T-helper 1 cell treated with Interleukin-12 subunit alpha and Interleukin-12 subunit beta and Interleukin-4 antibody, amounts not matched to agents 30 ng/mL and 1 ng/mL, for 36 hours (primary cell): Measurements from ENCODE around the gene ADCYAP1R1. TPM values are rescaled to one million over a fixed set of nuclear protein-coding genes. Genes with fewer than 3 reads are reported as not detected.

Source experiments
- intact Hi-C: fragments of 100-400 bp; cut with micrococcal nuclease; formaldehyde crosslinking; loops from one replicate; pipeline ENCODE4 v1.15.1; 2024
- total RNA-seq: library from RNA; stranded (reverse); gene quantifications from 2 replicates; pipeline ENCODE4 v1.2.3, GENCODE V29; 2022

Gene ADCYAP1R1
- total RNA-seq, 1 donor from 2014 or later = not detected

GRCh38 chr7:31067491-31067890 lies 15.4 kb downstream of the ADCYAP1R1 start:
- intact Hi-C loops = no loop called here

DNA sequence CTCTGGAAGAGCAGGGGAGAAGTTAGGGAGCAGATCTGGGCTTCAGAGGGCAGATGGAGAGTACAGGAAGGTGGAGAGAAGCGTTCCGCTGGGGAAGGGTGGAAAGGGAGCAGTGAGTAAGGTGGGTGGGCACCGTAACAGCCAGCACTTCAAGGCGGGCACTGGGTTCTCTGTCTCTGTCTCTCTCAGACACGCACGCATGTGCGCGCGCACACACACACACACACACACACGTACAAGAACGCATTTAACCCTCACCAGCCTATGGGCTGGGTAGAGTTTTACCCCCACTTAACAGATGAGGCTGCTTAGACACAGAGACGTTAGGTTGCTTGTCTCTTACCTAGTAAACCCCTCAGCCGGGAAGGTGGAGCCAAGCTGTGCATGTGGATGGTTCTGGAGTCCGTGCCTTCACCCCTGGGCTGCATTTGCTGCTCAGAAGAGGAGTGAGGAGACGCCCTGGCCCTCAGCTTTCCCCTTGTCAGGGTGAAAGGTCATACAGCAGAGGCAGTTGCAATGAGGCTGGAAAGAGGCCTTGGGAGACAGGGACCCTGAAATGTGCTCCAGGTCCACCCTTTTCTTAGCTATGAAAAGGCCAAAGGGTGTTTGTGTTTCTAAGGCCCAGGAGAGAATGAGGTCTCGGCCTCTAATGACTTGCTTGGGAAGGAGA lies 16.0 kb downstream of the ADCYAP1R1 start:
- intact Hi-C loops = no loop called here

DNA sequence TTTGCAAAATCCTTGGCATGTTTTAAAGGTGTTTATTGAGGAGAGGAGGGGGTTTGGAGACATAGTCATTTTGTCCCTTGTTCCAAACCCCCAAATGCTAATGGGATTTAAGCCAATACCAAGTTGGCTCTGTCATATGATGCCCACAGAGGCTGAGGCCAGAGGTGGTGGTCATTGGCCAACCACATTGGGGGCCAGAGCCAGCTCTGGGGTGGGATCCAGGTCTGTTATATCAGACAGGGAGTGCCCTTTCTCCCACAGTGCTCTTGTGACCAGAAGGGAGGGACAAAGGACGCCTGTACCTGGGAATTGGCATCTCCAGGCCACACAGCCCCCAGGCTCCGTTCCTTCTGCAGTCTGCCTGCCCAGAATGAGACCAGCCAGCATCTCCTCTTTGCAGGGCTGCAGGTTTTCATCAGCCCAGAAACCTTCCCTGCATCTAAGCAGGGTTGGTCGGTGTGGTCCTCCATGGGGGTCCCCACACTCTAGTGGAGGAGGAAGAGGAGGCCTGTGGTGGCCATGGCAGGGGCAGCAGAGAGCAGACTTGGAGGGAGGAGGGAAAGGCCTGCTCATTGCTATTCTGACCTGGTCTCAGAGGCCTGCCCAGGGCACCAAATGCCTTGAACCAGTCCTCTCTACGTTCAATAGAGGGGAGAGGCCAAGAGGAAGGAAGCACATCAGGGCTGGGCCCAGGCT lies 17.9 kb downstream of the ADCYAP1R1 start:
- intact Hi-C loops = no loop called here

- intact Hi-C loops = no loop called here
Measured at GRCh38 chr7:31070991-31071644, 19.0 kb downstream of the ADCYAP1R1 start.

DNA sequence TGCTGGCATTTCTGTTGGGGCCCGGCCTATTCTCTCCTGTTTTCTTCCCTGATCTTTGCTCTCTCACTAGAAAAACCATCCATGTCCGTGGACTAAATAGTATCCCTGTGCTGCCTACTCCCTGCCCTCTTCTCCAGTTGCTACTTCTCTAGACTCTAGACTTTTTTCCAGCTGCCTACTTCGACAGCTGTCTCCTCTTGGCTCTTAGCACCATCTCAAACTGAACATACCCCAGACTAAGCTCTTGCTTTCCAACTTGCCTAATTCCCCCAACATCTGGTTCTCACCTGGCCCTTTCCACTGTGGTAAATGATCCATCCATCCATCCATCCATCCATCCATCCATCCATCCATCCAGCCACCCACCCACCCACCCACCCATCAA lies 19.5 kb downstream of the ADCYAP1R1 start:
- intact Hi-C loops = no loop called here

DNA sequence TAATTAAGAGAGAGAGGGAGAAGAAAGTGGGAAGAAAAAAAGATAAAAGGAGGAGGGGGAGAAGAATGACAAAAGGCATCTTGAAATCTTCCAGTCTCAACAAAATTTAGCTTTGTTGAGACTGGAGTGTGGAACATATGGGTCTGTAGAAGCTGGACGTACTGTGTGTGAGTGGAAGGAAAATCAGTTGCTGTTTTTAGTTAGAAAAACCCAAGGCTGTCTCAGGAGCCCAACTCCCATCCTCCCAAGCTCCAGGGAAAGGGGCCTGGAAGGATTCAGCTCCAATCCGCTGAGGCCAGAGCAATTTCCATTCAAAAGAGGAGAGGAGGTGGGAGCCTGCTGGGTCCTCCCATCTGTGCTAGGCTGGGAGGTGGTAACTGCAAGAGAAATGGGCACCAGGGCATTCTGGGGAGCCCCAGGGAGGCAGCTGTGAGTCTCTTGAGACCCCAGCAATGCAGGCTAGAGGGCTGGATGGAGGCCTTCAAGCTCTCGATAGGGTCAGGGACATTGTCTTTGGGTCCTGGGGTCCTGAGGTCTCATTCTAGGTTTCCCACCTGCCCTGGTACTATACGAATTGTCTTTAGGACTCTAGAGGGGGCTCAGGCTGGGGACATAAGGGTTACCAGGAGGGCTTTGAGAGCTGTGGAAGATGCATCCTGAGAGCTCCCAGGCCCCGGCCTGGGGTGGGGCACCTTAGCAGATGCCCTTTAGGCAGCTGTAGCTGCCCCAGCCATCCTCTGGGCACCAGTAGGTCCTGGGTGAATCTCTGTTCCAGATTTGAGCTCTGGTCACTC lies 21.4 kb downstream of the ADCYAP1R1 start:
- intact Hi-C loops = no loop called here

DNA sequence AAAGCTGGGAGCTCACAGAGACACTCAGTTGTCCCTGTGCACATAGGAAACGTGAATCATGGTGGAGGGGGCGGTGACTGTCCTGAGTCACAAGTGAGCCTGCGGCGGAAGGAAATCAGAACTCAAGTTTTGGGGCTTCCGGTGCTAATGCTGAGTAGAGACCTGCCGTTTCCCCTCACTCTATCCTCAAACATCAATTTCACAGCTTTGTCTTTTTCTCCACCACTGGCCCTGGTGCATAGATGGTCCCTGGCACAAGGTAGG lies 21.9 kb downstream of the ADCYAP1R1 start:
- intact Hi-C loops = no loop called here

DNA sequence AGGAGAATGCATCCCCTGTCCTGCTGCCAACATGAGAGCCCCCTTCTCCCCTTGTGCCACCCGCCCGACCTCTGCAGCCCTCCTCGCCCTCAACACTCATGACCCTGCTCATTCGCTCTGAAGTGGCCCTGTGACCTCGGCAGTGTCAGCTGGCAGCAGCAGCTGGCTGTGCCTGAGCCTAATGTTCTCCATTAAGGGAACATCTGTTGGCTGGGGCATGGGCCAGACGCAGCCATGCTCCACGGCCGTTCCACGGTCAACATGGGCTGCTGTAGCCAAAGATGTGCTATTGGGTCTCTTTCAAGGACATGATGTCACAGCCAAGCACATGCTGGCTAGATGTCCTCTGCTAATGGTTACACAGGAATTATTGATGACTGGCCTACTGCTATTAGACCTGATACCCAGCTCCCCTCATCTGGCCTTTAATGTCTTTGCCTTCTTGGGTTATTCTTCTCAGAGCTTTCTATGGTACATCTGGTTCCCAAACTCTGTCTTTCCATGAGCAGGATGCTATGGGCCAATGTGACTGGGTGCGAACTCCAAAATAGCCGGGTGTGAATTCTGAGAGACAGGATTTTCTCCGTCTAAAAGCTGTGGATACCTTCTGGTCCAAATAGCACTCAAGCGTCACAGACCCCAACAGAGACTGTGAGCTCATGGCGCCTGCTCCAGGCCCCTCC lies 22.4 kb downstream of the ADCYAP1R1 start:
- intact Hi-C loops = no loop called here

DNA sequence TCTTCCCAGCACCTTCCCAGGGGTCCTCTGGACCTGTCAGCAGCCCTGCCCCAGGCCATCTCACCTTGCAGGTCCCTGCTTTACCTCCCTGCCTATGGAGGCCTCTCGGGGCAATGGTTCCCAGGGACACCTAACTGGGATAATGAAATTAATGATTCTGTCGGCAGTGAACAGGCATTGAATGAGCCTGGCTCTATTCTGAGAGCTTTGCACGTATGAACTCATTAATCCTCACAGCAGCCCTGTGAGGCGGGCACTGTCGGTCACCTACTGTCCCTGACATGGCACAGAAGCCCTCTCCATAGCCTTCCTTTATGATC lies 22.9 kb downstream of the ADCYAP1R1 start:
- intact Hi-C loops = no loop called here

DNA sequence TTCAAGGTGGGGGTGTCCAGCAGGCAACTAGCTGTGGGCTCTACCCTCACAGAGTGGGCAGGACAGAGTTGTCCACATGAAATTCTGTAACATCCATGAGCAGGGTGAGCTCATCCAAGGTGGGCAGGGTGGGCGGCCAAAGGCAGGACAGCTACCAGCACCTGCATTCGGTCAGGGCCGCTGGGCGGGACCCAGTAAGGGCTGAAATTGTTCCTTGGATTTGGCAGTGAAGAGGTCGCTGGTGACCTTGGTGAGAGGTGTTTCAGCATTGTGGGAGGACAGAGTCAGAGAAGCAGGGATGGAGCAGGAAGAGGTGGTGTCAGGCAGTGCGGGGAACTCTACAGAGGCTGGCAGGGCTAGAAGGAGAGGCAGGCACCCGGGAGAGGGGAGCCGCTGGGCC lies 23.9 kb downstream of the ADCYAP1R1 start:
- intact Hi-C loops = no loop called here

DNA sequence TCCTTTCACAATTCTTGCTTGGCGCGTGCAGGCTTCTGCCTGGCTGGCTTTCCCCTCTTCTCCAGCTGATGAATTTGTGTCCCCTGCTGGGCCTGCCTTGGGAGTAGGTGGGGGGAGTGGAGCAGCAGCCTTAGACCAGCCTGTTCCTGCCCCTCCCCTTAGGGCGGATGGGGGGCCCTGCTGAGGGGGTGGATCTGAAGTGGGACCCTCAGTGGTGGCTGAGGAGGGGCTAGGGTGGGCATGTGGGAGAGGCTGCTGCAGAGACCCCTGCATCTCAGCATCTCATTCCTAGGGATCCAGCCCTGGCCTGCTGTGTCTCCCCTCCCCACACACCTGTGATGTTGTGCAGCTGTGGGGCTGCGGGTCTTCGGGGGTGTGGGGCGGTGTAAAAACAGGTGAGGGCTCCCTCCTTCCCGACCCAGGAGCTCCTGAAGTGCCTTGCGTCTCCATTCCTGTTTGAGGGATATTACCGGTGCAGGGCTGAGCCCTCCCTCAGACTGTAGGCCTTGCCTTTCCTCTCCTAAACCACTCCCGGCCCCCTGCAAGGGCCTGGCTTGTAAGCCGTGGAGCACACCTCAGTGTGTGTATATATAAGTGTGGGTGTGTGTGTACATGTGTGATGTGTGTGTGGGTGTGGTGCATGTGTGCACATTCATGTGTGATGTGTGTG lies 24.7 kb downstream of the ADCYAP1R1 start:
- intact Hi-C loops = no loop called here

DNA sequence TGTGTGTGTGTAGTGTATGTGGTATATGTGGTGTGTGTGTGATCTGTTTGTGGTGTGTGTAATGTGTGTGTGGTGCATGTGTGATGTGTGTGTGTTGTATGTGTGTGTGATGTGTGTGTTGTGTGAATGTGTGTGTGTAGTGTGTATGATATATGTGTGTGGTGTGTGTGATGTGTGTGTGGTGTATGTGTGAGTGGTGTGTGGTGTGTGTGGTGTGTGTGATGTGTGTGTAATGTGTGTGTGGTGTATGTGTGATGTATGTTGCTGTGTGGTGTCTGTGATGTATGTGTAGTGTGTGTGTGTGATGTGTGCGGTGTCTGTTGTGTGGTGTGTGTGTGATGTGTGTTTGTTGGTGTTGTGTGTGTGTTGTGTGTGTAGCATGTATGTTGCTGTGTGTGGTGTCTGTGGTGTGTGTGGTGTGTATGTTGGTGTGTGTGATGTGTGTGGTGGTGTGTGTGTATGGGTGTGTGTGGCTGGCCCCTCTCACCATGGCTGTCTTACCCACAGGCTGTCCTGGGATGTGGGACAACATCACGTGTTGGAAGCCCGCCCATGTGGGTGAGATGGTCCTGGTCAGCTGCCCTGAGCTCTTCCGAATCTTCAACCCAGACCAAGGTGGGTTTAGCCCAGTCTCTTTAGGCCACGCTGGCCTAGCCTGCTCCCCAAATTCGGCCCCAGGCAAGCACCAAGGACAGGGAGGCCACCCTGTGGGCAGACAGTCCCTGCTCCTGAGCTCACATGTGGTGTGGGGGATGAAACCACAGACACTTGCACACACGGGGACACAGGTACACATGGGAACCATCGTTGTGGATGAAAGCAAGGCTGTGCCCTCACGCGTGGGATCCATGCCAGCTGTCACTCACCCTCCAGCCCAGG lies 25.6 kb downstream of the ADCYAP1R1 start:
- intact Hi-C loops = no loop called here

- intact Hi-C loops = no loop called here
Measured at GRCh38 chr7:31078363-31078990, 26.4 kb downstream of the ADCYAP1R1 start.

GRCh38 chr7:31079126-31079823 lies 27.2 kb downstream of the ADCYAP1R1 start:
- intact Hi-C loops = no loop called here

- intact Hi-C loops = no loop called here
Measured at GRCh38 chr7:31079824-31080511, 27.9 kb downstream of the ADCYAP1R1 start.

GRCh38 chr7:31080763-31081162 lies 28.7 kb downstream of the ADCYAP1R1 start:
- intact Hi-C loops = no loop called here

DNA sequence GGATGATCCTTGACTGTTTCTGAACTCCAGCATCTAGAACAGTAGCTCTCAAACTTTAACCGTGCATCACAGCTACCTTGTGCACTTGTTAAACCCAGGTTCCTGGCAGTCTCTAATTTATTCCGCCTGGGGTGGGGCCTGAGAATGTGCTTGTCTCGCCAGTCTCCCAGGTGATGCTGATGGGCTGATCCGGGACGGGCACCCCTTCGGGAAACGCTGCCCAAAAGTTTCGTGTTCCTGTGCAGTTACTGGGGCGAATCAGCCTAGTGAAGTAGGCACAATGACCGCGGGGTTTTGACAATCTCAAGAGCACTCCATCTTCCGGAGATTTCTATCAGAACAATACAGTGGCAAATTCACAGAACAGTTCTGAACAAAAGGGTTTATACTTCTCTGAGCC lies 29.9 kb downstream of the ADCYAP1R1 start:
- intact Hi-C loops = no loop called here

DNA sequence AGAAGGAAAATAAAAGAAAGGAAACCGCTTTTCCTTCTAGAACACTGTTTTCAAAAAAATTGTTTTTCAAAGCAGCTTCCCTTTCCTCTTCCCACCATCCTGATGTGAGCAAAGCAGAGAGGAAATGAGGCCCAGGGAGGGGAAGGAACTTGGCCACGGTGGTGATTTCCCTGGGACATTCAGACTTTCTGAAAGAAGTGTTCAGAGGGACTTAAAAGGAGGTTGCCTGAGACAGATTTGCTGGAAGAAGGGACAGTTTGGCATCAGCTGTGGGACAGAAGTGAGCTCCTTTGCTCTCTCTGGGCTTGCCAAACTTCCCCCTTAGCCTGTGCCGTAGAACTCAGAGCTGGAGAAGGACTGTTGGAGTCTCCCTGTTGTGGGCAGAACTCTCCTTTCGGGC lies 30.3 kb downstream of the ADCYAP1R1 start:
- intact Hi-C loops = no loop called here
